OCI-LY3 (cell line): ENCODE measurements around the gene RHOA.

Experiments
- CTCF ChIP-seq: fragments of 200-600, 300-600 bp; sonication (generic); IDR thresholded peaks from 2 replicates; pipeline ENCODE4 v1.5.1; 2014; ENCODE audit warnings: antibody characterized with exemption, low read length, low read depth
- EZH2phosphoT487 ChIP-seq: fragments of 200-600 bp; shearing (Covaris generic); IDR thresholded peaks from 2 replicates; pipeline ENCODE4 v1.6.1; 2018; ENCODE audit warnings: antibody characterized with exemption, mixed run types, low read depth

GRCh38 chr3:49358884-49359225 is 52.9 kb downstream of the RHOA start:
- TF ChIP-seq CTCF (no peak), EZH2phosphoT487 (no peak)
